Measurements from ENCODE around the gene UBE3C.

- no peak for TF ChIP-seq POLR2AphosphoS5 (IDR thresholded peaks at IDR 0.05; ENCODE audit: low read depth, low read length)
- no peak for TF ChIP-seq SIN3A (IDR thresholded peaks at IDR 0.05; ENCODE audit: borderline replicate concordance, insufficient read depth, low read length)
- no peak for TF ChIP-seq REST (IDR thresholded peaks at IDR 0.05; ENCODE audit: insufficient read depth in 1 of 2, low read depth in 2 of 2, low read length in 2 of 2)
Measured at GRCh38 chr7:157301610-157302120, 162.9 kb downstream of the UBE3C start.
